DOHH2 (cell line): ENCODE measurements around the gene CCDC74B.
"Not testable (repeated sequence)": the region's sequence is repeated elsewhere in the genome, so short reads cannot be mapped to it uniquely, and the experiment has no call there.

Source experiments
- H3F3A ChIP-seq: fragments of 200-600 bp; sonication (generic), shearing (Covaris generic); 2 replicates; pipeline ENCODE4 v1.6.0; 2016; ENCODE audit warnings: antibody characterized with exemption, mild to moderate bottlenecking; ENCODE audit not compliant: control insufficient read depth, insufficient read depth
- H3K27ac ChIP-seq: fragments of 200-600 bp; sonication (generic); 2 replicates; pipeline ENCODE4 v1.5.1; 2014; ENCODE audit warnings: low read depth, mild to moderate bottlenecking, low read length, moderate library complexity
- H3K27me3 ChIP-seq: fragments of 200-600 bp; sonication (generic); 2 replicates; pipeline ENCODE4 v1.6.1; 2014; ENCODE audit warnings: mild to moderate bottlenecking, low read length, mixed read lengths; ENCODE audit not compliant: control insufficient read depth
- H3K36me3 ChIP-seq: fragments of 200-600 bp; sonication (generic); 2 replicates; pipeline ENCODE4 v1.6.1; 2014; ENCODE audit warnings: mild to moderate bottlenecking, low read length, moderate library complexity, mixed read lengths; ENCODE audit not compliant: control insufficient read depth
- H3K4me1 ChIP-seq: fragments of 200-600 bp; sonication (generic); 2 replicates; pipeline ENCODE4 v1.6.1; 2014; ENCODE audit warnings: mild to moderate bottlenecking, low read length, mixed read lengths; ENCODE audit not compliant: control insufficient read depth
- H3K4me2 ChIP-seq: fragments of 200-600 bp; sonication (generic); 2 replicates; pipeline ENCODE4 v1.6.0; 2014; ENCODE audit warnings: mild to moderate bottlenecking, low read length, moderate library complexity
- H3K4me3 ChIP-seq: fragments of 200-600 bp; sonication (generic); 2 replicates; pipeline ENCODE4 v1.5.1; 2014; ENCODE audit warnings: mild to moderate bottlenecking, low read length, mixed read lengths
- H3K79me2 ChIP-seq: fragments of 200-600 bp; sonication (generic); 2 replicates; pipeline ENCODE4 v1.6.1; 2014; ENCODE audit warnings: mild to moderate bottlenecking, low read length, mixed read lengths; ENCODE audit not compliant: control insufficient read depth
- H3K9me2 ChIP-seq: fragments of 200-600 bp; sonication (generic); replicated peaks from 2 replicates; pipeline ENCODE4 v1.6.1; 2014; ENCODE audit warnings: mild to moderate bottlenecking, low read length, mixed read lengths; ENCODE audit not compliant: control insufficient read depth
- H3K9me3 ChIP-seq: fragments of 200-600 bp; sonication (generic); 2 replicates; pipeline ENCODE4 v1.6.1; 2014; ENCODE audit warnings: antibody characterized with exemption, low read length, mixed read lengths; ENCODE audit not compliant: control insufficient read depth, insufficient read depth
- H4K20me1 ChIP-seq: fragments of 200-600 bp; sonication (generic); 2 replicates; pipeline ENCODE4 v1.6.0; 2014; ENCODE audit warnings: low read depth, mild to moderate bottlenecking, antibody characterized with exemption, low read length, moderate library complexity; ENCODE audit not compliant: control insufficient read depth, insufficient read depth
- EZH2phosphoT487 ChIP-seq: fragments of 200-600 bp; sonication (generic); IDR thresholded peaks from 2 replicates; pipeline ENCODE4 v1.6.1; 2017; ENCODE audit warnings: borderline replicate concordance, mild to moderate bottlenecking, antibody characterized with exemption, low read length, moderate library complexity, mixed read lengths
- TF ChIP-seq, protein P1 (sequence below): fragments of 200-600 bp; sonication (generic); IDR thresholded peaks from one replicate; pipeline ENCODE4 v1.5.1; 2014; ENCODE audit warnings: antibody characterized with exemption, mild to moderate bottlenecking, low read depth, low read length; ENCODE audit not compliant: poor library complexity, severe bottlenecking

The CCDC74B gene

DNA sequence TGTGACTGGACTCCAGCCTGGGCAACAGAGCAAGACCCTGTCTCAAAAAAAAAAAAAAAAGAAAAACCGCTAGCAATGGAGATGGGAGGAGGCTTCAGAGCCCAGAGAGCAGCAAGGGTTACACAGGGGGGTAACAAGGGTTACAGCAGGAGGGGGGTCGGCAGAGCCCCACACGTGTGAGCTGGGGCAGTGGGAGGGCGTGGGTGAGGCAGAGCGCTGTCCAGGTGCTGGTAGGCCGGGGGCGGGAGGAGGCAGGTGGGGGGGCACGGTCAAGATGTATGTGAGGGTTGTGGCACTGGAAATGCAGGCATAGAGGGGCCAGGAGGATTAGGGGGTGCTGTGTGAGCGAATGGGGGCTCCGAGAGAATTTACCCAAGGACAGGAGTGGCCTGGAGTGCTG is 40.5 kb upstream of the CCDC74B start:
- Histone ChIP-seq H3K79me2 (peaks cover 54% of the 10 kb centered on the region), H3K9me2 (no peaks in the 10 kb centered on the region), H3F3A (no peaks in the 10 kb centered on the region), H3K4me2 (no peak overlapping the region), H4K20me1 (peaks cover 5% of the 10 kb centered on the region; the same call in 1 of the 2 replicates), H3K9me3 (no peaks in the 10 kb centered on the region), H3K36me3 (peaks cover 32% of the 10 kb centered on the region), H3K27me3 (no peaks in the 10 kb centered on the region), H3K4me1 (peaks cover 19% of the 10 kb centered on the region), H3K27ac (no peak overlapping the region), H3K4me3 (no peak overlapping the region)
- TF ChIP-seq EZH2phosphoT487 = no peak
- TF ChIP-seq, protein P1, sequence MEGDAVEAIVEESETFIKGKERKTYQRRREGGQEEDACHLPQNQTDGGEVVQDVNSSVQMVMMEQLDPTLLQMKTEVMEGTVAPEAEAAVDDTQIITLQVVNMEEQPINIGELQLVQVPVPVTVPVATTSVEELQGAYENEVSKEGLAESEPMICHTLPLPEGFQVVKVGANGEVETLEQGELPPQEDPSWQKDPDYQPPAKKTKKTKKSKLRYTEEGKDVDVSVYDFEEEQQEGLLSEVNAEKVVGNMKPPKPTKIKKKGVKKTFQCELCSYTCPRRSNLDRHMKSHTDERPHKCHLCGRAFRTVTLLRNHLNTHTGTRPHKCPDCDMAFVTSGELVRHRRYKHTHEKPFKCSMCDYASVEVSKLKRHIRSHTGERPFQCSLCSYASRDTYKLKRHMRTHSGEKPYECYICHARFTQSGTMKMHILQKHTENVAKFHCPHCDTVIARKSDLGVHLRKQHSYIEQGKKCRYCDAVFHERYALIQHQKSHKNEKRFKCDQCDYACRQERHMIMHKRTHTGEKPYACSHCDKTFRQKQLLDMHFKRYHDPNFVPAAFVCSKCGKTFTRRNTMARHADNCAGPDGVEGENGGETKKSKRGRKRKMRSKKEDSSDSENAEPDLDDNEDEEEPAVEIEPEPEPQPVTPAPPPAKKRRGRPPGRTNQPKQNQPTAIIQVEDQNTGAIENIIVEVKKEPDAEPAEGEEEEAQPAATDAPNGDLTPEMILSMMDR = no peak

DNA sequence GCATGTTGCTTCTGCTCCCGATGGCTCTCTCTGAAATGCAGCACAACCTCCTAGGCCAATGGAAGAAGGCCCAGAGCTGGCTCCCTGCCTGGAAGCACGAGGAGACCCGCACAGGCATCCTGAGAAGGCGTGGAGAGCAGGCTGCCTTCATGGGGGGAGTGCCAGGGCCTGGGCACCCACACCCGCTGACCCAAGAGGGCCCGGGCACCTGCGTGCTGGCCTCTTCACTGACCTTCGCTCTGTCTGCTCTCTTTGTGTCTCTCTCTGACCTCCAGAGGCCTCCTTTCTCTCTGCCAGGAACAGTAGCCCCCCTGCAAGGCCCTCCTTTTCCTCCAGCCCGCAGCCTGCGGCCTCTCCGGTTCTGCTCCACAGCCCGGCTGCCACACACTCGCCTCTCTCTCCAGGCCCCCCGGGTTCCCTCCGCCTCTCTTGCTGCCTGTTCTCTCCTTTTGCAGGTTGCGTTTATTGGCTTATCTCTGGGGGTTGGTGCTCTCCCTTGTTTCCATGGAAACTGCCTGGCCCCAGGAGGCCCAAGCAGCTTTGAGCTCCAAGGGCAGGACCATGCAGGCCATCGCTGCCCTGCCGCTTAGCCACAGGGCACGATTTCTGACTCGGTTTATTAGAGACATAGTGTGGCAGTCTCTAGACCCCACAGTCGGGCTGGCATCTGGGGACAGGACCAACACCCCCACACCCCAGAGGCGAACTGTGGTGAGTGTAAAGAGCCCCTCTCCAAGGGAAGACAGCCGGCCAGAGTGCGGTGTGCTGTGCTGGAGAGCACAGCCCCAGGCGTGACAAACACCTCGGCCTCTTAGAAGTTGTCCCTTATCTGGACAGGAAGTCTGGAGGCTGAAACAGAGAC is 38.8 kb upstream of the CCDC74B start:
- Histone ChIP-seq H3K4me3 (peak overlapping the region; percentile 83), H3K27me3 (no peaks in the 10 kb centered on the region), H3K27ac (no peak overlapping the region), H3K4me2 (peak overlapping the region; percentile 66), H4K20me1 (peaks cover 5% of the 10 kb centered on the region), H3K9me2 (no peaks in the 10 kb centered on the region), H3K9me3 (no peaks in the 10 kb centered on the region), H3K36me3 (peaks cover 39% of the 10 kb centered on the region), H3K79me2 (peaks cover 70% of the 10 kb centered on the region), H3F3A (no peaks in the 10 kb centered on the region), H3K4me1 (peaks cover 26% of the 10 kb centered on the region)
- TF ChIP-seq, protein P1 = no peak
- no peak for TF ChIP-seq EZH2phosphoT487

DNA sequence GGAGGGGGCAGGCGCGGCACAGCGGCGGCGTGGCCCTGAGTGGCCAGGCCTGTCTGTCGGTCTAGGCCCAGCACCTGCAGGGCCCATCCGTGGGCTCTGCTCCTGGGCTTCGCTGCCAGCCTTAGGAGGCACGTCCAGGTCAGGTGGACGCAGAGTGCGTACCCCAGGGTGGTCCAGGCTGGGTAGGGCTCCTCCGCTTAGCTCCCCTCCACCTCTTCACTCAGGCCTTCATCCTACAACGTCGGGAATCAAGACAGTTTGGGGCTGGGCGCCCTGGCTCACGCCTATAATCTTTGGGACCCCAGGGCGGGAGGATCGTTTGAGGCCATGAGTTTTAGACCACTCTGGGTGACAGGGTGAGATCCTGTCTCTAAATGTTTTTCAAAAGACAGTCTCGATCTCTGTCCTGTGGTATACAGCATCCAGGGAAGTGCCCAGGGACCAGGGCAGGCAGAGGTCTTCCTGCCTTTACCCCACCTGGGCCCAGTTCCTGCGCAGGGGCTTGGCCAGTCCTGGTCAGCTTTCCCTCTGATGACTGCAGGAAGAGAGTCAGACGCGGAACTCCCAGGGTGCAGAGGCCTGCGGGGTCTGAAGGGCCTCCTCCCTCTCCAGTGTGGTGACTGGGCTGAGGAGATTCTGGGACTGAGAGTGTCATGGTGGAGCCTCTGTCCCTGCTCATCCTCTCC is 38.1 kb upstream of the CCDC74B start:
- not testable (repeated sequence) for H3K27me3 ChIP-seq, H3K9me3 ChIP-seq, H3K9me2 ChIP-seq, H4K20me1 ChIP-seq, H3F3A ChIP-seq
- Histone ChIP-seq H3K4me3 (peak overlapping the region; percentile 83), H3K79me2 (peaks cover 78% of the 10 kb centered on the region), H3K36me3 (peaks cover 42% of the 10 kb centered on the region), H3K4me2 (peak overlapping the region; percentile 66), H3K27ac (peak overlapping the region; percentile 28; the same call in 1 of the 2 replicates), H3K4me1 (peaks cover 26% of the 10 kb centered on the region)
